Measurements from ENCODE around the gene MGAT4A.

Gene MGAT4A

GRCh38 chr2:98727369-98728087, 3.4 kb downstream of the MGAT4A start:
- TF ChIP-seq, protein P1, sequence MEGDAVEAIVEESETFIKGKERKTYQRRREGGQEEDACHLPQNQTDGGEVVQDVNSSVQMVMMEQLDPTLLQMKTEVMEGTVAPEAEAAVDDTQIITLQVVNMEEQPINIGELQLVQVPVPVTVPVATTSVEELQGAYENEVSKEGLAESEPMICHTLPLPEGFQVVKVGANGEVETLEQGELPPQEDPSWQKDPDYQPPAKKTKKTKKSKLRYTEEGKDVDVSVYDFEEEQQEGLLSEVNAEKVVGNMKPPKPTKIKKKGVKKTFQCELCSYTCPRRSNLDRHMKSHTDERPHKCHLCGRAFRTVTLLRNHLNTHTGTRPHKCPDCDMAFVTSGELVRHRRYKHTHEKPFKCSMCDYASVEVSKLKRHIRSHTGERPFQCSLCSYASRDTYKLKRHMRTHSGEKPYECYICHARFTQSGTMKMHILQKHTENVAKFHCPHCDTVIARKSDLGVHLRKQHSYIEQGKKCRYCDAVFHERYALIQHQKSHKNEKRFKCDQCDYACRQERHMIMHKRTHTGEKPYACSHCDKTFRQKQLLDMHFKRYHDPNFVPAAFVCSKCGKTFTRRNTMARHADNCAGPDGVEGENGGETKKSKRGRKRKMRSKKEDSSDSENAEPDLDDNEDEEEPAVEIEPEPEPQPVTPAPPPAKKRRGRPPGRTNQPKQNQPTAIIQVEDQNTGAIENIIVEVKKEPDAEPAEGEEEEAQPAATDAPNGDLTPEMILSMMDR (conservative IDR thresholded peaks at IDR 0.05; ENCODE audit: low read depth): no peak
- ChIA-PET CTCF (interaction anchor here (0.6 to 1.3 kb wide), 2 partner anchors 49 to 78 kb away, joined by 5 read pairs; no protein-coding TSS in a partner anchor), POLR2A (ENCODE audit: low non-redundant PET) (no interaction called here)
- H3K27ac ChIP-seq: no peak overlapping the region
- no peak for DNase-seq (ENCODE audit: low spot score)

DNA sequence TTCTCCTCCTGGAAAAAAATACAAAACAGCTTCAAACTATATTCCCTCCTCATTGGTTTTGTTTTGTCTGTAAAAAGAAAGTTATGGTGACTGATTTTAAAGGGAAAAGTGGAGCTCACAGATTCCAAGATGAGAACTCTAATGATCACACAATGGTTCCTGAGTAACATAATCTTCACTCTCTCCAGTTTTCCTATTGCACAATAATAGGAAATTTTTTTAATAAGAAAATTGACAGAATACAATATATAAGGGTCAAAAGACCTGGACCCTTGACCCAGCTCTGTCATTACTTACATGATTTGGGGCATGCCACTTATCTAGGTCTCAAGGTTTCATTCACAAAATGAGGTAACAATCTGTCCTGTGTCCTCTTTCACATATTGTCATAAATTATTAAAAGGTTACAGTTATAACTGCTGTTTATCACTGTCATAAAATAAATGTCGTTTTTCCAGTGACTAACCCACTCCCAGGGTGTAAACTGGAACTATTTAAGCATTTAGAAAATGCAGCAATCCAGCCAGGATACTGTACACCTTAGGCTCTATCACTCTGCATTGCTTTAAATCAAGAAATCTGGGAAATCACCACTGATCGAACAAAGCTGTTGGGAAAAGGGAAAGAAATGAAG, 4.1 kb downstream of the MGAT4A start:
- no peak overlapping the region for H3K27ac ChIP-seq
- ChIA-PET CTCF (no interaction called here), POLR2A (ENCODE audit: low non-redundant PET) (no interaction called here)
- no peak for DNase-seq (ENCODE audit: low spot score)
- TF ChIP-seq, protein P1 (conservative IDR thresholded peaks at IDR 0.05; ENCODE audit: low read depth): no peak

DNA sequence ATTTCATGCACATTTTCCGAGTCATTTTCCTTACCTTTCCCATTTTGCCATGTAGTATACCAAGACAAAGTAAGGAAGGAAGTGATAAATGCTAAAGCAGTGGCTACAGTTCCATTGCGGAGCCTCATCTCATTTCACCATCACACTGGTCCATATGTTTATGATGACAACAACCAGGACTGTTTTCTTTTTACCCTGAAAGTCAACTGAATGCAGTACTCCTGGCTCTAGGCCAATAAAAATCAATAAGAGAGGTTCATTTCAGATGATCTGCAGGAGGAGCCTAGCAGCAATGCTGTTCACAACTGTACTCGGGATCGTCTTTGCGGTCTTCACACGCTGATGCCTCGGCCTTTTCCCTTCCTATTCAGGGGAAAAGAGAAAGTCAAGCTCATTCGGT, 4.7 kb downstream of the MGAT4A start:
- ChIA-PET POLR2A (ENCODE audit: low non-redundant PET) (no interaction called here), CTCF (no interaction called here)
- no peak overlapping the region for H3K27ac ChIP-seq
- DNase-seq (ENCODE audit: low spot score): no peak
- TF ChIP-seq, protein P1 (conservative IDR thresholded peaks at IDR 0.05; ENCODE audit: low read depth): no peak

- H3K27ac ChIP-seq: no peak overlapping the region
- TF ChIP-seq, protein P1 (conservative IDR thresholded peaks at IDR 0.05; ENCODE audit: low read depth): no peak
- ChIA-PET POLR2A (ENCODE audit: low non-redundant PET) (no interaction called here), CTCF (interaction anchor here (0.6 kb wide), 1 partner anchor 13 kb away, joined by 3 read pairs; no protein-coding TSS in a partner anchor)
- no peak for DNase-seq (ENCODE audit: low spot score)
These were observed 10.6 kb downstream of the MGAT4A start for GRCh38 chr2:98720286-98720685.

GRCh38 chr2:98717621-98718020, 13.3 kb downstream of the MGAT4A start:
- CTCF ChIA-PET: no interaction called here
- TF ChIP-seq, protein P1 (conservative IDR thresholded peaks at IDR 0.05; ENCODE audit: low read depth): no peak
- POLR2A ChIA-PET (ENCODE audit: low non-redundant PET): no interaction called here
- no peak for DNase-seq (ENCODE audit: low spot score)
- H3K27ac ChIP-seq: no peak overlapping the region

DNA sequence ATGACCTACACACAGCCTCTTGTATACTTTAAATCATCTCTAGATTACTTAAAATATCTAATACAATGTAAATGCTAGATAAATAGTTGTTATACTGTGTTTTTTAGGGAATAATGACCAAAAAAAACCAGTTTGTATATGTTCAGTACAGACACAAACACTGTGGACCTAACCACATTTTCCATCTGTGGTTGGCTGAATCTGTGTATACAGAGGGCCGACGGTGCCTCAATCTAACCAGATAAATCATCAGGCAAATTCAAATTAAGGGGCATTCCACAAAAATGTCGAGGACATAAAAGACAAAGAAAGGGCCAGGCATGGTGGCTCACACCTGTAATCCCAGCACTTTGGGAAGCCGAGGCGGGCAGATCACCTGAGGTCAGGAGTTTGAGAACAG, 14.1 kb downstream of the MGAT4A start:
- POLR2A ChIA-PET (ENCODE audit: low non-redundant PET): no interaction called here
- H3K27ac ChIP-seq: no peak overlapping the region
- no peak for DNase-seq (ENCODE audit: low spot score)
- TF ChIP-seq, protein P1 (conservative IDR thresholded peaks at IDR 0.05; ENCODE audit: low read depth): no peak
- CTCF ChIA-PET: interaction anchor here (0.6 kb wide), 1 partner anchor 24 kb away, joined by 3 read pairs; no protein-coding TSS in a partner anchor
